Liver (tissue), 3 donors: ENCODE results near the gene GNA14.

Source experiments
- RAD21 ChIP-seq, 2 donors: IDR thresholded peaks; 2 replicates each; pipeline ENCODE4 v1.6.1; 2016; ENCODE audit warnings: antibody characterized with exemption in 2 of 2, mild to moderate bottlenecking in 2 of 2
- TAF1 ChIP-seq: conservative IDR thresholded peaks from 2 replicates; pipeline ENCODE4 v1.6.1; 2016; ENCODE audit warnings: antibody characterized with exemption, mild to moderate bottlenecking
- YY1 ChIP-seq: IDR thresholded peaks from 2 replicates; pipeline ENCODE4 v1.6.1; 2016; ENCODE audit warnings: antibody characterized with exemption, mild to moderate bottlenecking
- TF ChIP-seq, protein P1 (sequence below): fragments of 150-350 bp; IDR thresholded peaks from 2 replicates; pipeline ENCODE4 v1.5.1; 2017; ENCODE audit warnings: improper control_type of control experiment, low read depth, low read length; ENCODE audit not compliant: missing input control
- TF ChIP-seq, protein P2 (sequence below): IDR thresholded peaks from 2 replicates; pipeline ENCODE4 v1.6.1; 2016; ENCODE audit warnings: antibody characterized with exemption
- TF ChIP-seq, protein P3 (sequence below): IDR thresholded peaks from 2 replicates; pipeline ENCODE4 v1.6.1; 2016; ENCODE audit warnings: antibody characterized with exemption, mild to moderate bottlenecking
- TF ChIP-seq, protein P4 (sequence below): IDR thresholded peaks from 2 replicates; pipeline ENCODE4 v1.6.1; 2016; ENCODE audit warnings: antibody characterized with exemption
- donor health status: healthy.
- donor health status: healthy.

DNA sequence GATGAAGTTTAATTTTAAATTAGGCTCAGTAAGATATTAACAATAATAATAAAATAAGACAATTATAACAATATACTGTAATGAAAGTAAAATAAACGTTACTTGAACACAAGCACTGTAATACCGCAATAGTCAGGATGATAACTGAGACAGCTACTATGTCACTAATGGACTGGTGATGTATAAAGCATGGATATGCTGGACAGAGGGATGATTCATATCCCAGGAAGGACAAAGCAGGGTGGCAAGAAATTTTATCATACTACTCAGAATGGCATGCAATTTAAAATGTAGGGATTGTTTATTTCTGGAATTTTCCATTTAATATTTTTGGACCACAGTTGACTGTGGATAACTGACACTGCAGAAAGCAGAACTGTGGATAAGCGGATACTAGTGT, 273.9 kb downstream of the GNA14 start:
- TF ChIP-seq, protein P1, sequence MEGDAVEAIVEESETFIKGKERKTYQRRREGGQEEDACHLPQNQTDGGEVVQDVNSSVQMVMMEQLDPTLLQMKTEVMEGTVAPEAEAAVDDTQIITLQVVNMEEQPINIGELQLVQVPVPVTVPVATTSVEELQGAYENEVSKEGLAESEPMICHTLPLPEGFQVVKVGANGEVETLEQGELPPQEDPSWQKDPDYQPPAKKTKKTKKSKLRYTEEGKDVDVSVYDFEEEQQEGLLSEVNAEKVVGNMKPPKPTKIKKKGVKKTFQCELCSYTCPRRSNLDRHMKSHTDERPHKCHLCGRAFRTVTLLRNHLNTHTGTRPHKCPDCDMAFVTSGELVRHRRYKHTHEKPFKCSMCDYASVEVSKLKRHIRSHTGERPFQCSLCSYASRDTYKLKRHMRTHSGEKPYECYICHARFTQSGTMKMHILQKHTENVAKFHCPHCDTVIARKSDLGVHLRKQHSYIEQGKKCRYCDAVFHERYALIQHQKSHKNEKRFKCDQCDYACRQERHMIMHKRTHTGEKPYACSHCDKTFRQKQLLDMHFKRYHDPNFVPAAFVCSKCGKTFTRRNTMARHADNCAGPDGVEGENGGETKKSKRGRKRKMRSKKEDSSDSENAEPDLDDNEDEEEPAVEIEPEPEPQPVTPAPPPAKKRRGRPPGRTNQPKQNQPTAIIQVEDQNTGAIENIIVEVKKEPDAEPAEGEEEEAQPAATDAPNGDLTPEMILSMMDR: no peak
- TF ChIP-seq RAD21 (IDR thresholded peaks at IDR 0.05) (no peak), YY1 (no peak), TAF1 (no peak)
- TF ChIP-seq, protein P2, sequence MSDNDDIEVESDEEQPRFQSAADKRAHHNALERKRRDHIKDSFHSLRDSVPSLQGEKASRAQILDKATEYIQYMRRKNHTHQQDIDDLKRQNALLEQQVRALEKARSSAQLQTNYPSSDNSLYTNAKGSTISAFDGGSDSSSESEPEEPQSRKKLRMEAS: no peak
- TF ChIP-seq, protein P3, sequence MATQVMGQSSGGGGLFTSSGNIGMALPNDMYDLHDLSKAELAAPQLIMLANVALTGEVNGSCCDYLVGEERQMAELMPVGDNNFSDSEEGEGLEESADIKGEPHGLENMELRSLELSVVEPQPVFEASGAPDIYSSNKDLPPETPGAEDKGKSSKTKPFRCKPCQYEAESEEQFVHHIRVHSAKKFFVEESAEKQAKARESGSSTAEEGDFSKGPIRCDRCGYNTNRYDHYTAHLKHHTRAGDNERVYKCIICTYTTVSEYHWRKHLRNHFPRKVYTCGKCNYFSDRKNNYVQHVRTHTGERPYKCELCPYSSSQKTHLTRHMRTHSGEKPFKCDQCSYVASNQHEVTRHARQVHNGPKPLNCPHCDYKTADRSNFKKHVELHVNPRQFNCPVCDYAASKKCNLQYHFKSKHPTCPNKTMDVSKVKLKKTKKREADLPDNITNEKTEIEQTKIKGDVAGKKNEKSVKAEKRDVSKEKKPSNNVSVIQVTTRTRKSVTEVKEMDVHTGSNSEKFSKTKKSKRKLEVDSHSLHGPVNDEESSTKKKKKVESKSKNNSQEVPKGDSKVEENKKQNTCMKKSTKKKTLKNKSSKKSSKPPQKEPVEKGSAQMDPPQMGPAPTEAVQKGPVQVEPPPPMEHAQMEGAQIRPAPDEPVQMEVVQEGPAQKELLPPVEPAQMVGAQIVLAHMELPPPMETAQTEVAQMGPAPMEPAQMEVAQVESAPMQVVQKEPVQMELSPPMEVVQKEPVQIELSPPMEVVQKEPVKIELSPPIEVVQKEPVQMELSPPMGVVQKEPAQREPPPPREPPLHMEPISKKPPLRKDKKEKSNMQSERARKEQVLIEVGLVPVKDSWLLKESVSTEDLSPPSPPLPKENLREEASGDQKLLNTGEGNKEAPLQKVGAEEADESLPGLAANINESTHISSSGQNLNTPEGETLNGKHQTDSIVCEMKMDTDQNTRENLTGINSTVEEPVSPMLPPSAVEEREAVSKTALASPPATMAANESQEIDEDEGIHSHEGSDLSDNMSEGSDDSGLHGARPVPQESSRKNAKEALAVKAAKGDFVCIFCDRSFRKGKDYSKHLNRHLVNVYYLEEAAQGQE: no peak
- TF ChIP-seq, protein P4, sequence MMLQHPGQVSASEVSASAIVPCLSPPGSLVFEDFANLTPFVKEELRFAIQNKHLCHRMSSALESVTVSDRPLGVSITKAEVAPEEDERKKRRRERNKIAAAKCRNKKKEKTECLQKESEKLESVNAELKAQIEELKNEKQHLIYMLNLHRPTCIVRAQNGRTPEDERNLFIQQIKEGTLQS: no peak
